HS-5 (cell line): ENCODE data around the gene MCF2L2.

Source experiments
- DNase-seq: peaks from one replicate; pipeline ENCODE4 v3.0.0-alpha.2; 2012; ENCODE audit warnings: low read depth

Gene MCF2L2

GRCh38 chr3:183163563-183163962, 264.9 kb downstream of the MCF2L2 start:
- DNase-seq, result no peak

GRCh38 chr3:183161552-183162336, 266.7 kb downstream of the MCF2L2 start:
- no peak for DNase-seq

GRCh38 chr3:183160616-183161015, 267.8 kb downstream of the MCF2L2 start:
- no peak for DNase-seq

- no peak for DNase-seq
These were observed 269.1 kb downstream of the MCF2L2 start for GRCh38 chr3:183159333-183159732.

- no peak for DNase-seq
These were observed 269.8 kb downstream of the MCF2L2 start for GRCh38 chr3:183158551-183159006.

GRCh38 chr3:183158113-183158512, 270.3 kb downstream of the MCF2L2 start:
- no peak for DNase-seq

GRCh38 chr3:183156266-183156665, 272.2 kb downstream of the MCF2L2 start:
- no peak for DNase-seq

- DNase-seq, result no peak
These were observed 272.9 kb downstream of the MCF2L2 start for GRCh38 chr3:183155499-183155898.

- no peak for DNase-seq
These were observed 275.0 kb downstream of the MCF2L2 start for GRCh38 chr3:183153210-183153950.

GRCh38 chr3:183151821-183152351, 276.5 kb downstream of the MCF2L2 start:
- DNase-seq, result no peak

- no peak for DNase-seq
These were observed 277.3 kb downstream of the MCF2L2 start for GRCh38 chr3:183151086-183151485.

- DNase-seq, result no peak
These were observed 278.3 kb downstream of the MCF2L2 start for GRCh38 chr3:183149915-183150750.

GRCh38 chr3:183148056-183148455, 280.4 kb downstream of the MCF2L2 start:
- peak; percentile 56 for DNase-seq

GRCh38 chr3:183144363-183144762, 284.1 kb downstream of the MCF2L2 start:
- DNase-seq, result no peak

GRCh38 chr3:183142199-183142598, 286.2 kb downstream of the MCF2L2 start:
- DNase-seq, result no peak

GRCh38 chr3:183134844-183135243, 293.6 kb downstream of the MCF2L2 start:
- DNase-seq, result no peak

GRCh38 chr3:183132409-183132808, 296.0 kb downstream of the MCF2L2 start:
- no peak for DNase-seq

GRCh38 chr3:183131735-183132134, 296.7 kb downstream of the MCF2L2 start:
- DNase-seq, result peak; percentile 64

- no peak for DNase-seq
These were observed 297.2 kb downstream of the MCF2L2 start for GRCh38 chr3:183131186-183131725.

- DNase-seq, result no peak
These were observed 299.2 kb downstream of the MCF2L2 start for GRCh38 chr3:183129243-183129642.

- DNase-seq, result no peak
These were observed 299.7 kb downstream of the MCF2L2 start for GRCh38 chr3:183128709-183129108.
